Upper lobe of left lung (tissue), 4 donors: ENCODE data around the gene SNN.

ENCODE experiments used
- CTCF ChIP-seq, 6 experiments: fragments of 450-650 bp in 4 of 6; fragments of 200-600 bp in 2 of 6; sonication (generic) in 2 of 6; IDR thresholded peaks; one replicate each; pipeline ENCODE4 v1.5.1; 2016 to 2019; ENCODE audit warnings: antibody characterized with exemption in 6 of 6
- EP300 ChIP-seq, 4 donors: sonication (generic); formaldehyde crosslinking; IDR thresholded peaks; one replicate each; pipeline ENCODE4 v1.5.1; 2017; ENCODE audit warnings: antibody characterized with exemption in 4 of 4, control low read depth in 2 of 4
- POLR2A ChIP-seq, 4 donors: fragments of 450-650 bp; IDR thresholded peaks; one replicate each; pipeline ENCODE4 v1.5.1; 2016 to 2017; ENCODE audit warnings: antibody characterized with exemption in 4 of 4, mild to moderate bottlenecking in 2 of 4
- POLR2AphosphoS5 ChIP-seq, 2 donors: sonication (generic); formaldehyde crosslinking; IDR thresholded peaks; one replicate each; pipeline ENCODE4 v1.5.1; 2017; ENCODE audit warnings: antibody characterized with exemption in 2 of 2

- TF ChIP-seq CTCF (IDR thresholded peaks at IDR 0.05): no peak
- no peak for TF ChIP-seq POLR2A (IDR thresholded peaks at IDR 0.05)
- TF ChIP-seq POLR2AphosphoS5 (IDR thresholded peaks at IDR 0.05): no peak
- no peak for TF ChIP-seq EP300 (IDR thresholded peaks at IDR 0.05)
Observed at GRCh38 chr16:11624205-11624604, 44.0 kb upstream of the SNN start.
